ENCODE results near the gene CREB5.

CREB5 gene

DNA sequence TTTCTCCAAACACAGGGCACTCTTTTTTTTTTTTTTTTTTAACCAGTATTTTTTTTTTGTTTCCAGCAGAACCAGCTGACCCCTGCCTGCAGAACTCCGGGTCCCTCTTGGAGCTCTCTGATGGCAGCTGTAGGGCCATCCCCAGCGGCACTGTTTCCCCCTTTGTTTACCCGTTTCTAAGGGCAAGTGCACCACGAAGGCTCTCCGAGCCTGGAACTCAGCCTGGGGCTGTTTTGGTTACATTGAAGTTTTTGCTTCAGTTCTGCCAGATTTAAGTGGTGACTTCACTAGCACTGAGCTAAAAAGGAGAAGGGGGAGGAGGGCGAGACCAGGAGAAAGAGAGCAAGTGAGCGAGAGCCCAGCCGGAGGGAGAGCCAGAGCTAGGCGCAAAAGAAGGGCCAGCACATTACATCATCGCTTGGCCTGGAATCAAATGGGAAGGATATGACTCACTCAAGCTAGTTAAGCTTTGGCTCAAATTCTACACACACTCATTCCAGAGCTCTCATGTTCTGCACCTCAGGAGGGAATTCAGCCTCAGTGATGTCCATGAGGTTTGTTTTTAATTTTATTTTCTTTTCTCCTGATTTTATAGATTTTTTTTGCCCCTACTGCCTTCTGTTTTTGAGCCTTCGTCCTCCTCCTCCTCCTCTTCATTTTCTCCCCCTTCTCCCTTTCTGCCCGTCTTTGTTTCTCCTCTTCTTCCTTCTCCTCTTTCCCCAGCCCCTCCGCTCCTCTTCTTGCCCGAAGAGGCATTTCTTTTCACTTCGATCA is 273.5 kb downstream of the CREB5 start:
- DNase-seq (ENCODE audit: insufficient read length, low spot score) = peak; percentile 82

DNA sequence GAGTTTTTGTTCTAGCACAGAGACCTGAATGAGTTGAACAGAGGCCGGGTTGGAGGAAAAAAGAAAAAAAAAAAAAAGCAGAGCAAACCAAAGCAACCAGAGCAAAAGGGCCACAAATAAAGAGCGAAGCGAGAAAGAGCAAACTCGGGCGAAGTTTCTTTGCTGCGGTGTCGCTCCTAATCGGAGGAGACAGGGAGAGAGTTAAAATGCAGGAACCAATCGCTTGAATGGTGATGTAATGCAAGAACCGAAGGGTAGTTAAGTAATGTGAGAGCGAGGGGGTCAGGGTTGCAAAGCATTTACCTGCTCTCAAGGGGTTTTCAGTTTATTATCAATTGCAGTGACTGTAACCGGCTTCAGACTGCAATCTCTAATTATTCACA is 274.1 kb downstream of the CREB5 start:
- peak; percentile 29 for DNase-seq (ENCODE audit: insufficient read length, low spot score)
- TF ChIP-seq POLR2A (IDR thresholded peaks at IDR 0.05; ENCODE audit: low read depth, low read length) = no peak
- FAIRE-seq = no peak

More for the DNA sequence above, 273.5 kb downstream of the CREB5 start:
- no peak for TF ChIP-seq POLR2A (IDR thresholded peaks at IDR 0.05; ENCODE audit: low read depth, low read length)
- FAIRE-seq = peak; percentile 94

DNA sequence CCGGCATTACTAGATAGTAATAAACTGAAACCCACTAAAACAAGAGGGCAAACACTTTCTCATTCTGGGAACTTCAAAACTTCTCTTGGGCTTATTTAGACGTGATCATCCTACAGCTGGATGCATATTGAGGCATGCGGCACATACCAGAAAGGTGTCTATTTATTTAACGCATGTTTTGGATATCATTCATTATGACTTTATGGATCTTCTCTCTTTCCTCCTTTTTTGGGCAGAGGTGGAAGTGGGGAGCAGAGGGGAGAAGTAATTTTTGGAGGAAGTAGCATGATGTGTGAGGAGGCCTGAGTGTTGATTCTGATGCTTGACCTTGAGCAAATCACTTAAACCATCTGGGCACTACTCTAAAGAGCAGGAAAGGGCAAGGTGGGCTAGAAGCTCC is 275.2 kb downstream of the CREB5 start:
- TF ChIP-seq POLR2A (IDR thresholded peaks at IDR 0.05; ENCODE audit: low read depth, low read length) = no peak
- no peak for DNase-seq (ENCODE audit: insufficient read length, low spot score)
- no peak for FAIRE-seq

DNA sequence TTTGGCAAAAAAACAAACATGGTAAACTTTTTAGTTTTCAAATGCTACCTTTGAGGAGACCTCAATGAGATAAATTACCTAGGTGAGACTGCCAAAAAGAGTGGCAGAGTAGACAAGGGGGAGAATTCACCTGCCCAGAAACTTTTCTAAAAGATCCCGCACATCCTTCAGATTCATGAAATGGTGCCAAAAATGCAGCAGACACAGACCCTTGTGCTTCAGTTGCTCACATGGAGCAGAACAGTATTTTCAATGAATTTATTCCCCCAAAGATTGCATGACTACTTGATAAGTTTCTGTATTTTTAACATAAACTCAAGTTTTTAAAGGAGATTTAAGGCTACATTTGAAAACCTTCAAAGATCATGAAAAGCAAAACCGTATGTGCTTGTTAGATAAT is 275.9 kb downstream of the CREB5 start:
- FAIRE-seq (no peak), DNase-seq (ENCODE audit: insufficient read length, low spot score) (no peak)
- TF ChIP-seq POLR2A (IDR thresholded peaks at IDR 0.05; ENCODE audit: low read depth, low read length) = no peak

DNA sequence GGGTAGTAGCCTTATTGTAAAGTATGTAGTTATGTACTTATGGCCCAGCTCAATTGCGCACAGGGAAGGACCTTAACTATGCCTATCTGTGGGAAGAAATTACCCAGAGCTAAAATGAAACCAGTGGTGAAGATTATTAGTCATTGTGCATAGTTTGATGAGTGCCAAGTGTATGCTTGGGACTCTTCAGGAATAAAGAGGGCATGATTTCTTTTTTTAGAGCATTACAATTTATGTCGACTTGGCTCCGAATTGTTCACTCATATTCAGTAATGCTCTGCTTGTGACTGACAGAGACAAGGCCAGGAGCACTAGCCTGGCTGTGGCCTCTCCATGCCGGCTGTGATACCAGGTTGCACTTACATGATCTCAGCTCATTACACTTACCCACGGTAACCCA is 276.3 kb downstream of the CREB5 start:
- no peak for TF ChIP-seq POLR2A (IDR thresholded peaks at IDR 0.05; ENCODE audit: low read depth, low read length)
- FAIRE-seq = no peak
- no peak for DNase-seq (ENCODE audit: insufficient read length, low spot score)

DNA sequence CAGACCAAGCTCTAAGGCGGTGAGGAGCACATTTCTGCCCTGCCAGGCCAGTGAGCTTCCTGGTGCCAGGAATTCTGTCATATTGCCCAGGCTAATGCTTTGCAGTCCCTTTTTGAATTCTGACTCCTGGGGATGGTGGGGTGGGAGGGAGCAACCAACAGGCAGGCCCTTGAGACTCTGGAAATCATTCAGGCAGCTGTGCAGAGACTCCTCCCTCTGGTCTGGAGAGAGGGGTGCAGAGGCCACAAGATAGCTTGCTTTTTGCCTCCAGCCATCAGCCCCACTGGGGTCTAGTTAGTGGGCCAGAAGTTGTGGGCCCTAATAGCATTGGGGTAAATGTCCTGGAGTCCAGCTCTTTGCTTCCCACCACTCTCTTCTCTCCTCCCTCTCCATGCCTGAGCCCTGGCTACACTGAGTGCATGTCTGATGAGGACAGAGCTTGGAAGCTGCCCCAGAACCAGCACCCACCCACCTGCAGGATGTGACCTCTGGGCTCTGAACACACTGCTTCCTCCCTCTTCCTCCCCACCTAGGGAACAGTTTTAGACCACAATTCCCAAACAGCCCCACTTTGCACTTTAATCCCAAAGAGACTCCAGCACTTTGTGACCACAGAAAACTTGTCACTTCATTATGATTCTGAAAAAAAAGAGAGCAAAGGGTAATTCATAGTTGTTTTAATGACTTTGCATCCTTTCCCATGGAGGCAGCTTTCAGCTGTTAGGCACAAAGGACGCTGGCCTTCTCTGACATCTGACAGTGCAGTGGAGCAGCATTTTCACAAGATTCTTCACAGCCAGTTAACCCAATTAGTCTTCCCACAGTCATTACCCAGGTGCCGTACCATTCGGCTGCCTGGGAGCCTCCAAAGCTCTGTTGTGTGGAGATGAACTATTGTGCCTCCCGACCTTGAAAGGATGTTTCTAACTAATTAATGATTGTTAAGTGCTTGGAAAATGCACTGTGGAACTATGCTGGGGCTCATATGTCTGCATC is 283.3 kb downstream of the CREB5 start:
- no peak for TF ChIP-seq POLR2A (IDR thresholded peaks at IDR 0.05; ENCODE audit: low read depth, low read length)
- no peak for DNase-seq (ENCODE audit: insufficient read length, low spot score)
- FAIRE-seq = no peak

DNA sequence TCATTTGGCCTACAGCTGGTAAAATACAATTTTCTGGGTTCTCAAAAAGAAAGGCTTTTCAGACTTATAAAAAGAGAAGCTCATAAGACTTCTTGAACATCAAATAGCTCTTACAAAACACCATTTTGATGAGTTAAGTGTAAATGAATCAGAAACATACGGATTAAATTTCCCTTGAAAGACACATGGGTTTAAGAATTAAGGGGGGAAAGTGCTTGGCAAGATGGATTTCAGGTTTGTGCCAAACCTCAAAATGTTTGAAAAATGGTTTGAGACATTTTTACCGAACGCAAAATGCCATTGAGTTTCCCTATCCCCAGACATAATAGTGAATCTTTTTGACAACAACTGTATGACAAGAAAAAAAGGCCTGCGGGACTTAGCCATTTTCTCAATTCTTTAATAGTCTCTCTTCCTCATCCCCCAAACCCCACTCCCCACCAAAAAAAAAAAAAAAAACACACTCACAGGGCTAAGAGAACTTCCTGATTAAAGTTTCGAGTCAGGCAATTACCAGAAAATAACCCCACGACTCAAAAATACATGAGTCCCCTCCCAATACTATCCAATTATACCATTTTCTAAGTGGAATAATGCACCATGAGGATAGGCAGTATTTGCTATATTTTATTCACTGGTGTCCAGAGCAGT is 285.7 kb downstream of the CREB5 start:
- FAIRE-seq (no peak), DNase-seq (ENCODE audit: insufficient read length, low spot score) (no peak)
- no peak for TF ChIP-seq POLR2A (IDR thresholded peaks at IDR 0.05; ENCODE audit: low read depth, low read length)

DNA sequence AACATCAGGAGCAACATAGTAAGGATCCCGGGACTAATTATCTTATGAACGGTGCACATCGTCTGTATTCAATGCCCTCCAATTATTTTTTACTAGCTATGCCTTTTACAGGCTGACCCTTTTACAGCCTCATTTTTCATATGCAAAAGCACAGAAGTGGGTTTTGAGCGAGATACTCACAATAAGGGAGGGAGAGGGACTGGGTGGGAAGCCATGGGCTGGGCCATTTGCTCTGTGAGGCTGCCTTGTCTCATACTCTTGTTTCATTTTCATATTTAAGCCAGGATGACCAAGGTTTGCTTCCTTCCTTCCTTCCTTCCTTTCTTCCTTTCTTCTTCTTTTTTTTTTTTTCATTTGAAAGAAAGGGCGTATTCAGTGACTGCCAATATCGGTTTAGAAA is 286.5 kb downstream of the CREB5 start:
- TF ChIP-seq POLR2A (IDR thresholded peaks at IDR 0.05; ENCODE audit: low read depth, low read length) = no peak
- DNase-seq (ENCODE audit: insufficient read length, low spot score) (no peak), FAIRE-seq (no peak)

DNA sequence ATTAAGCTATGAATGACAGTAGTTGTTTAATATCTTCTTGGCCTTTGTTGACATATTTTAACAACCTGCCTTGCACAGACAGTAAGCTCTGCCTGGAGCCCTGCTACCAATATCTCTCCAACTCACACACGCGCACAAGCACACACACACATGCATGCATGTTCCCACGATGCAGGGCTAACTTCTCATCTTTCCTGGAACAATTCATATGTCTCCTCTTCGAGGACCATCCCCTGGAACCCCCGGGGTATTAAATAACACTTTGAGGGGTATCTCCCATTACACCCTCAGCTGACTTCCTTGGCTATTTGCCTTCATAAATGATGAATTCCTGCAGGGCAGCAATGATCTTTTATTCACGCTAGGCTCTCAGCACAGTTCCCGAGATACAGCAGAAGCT is 287.8 kb downstream of the CREB5 start:
- no peak for FAIRE-seq
- TF ChIP-seq POLR2A (IDR thresholded peaks at IDR 0.05; ENCODE audit: low read depth, low read length) = no peak
- no peak for DNase-seq (ENCODE audit: insufficient read length, low spot score)

DNA sequence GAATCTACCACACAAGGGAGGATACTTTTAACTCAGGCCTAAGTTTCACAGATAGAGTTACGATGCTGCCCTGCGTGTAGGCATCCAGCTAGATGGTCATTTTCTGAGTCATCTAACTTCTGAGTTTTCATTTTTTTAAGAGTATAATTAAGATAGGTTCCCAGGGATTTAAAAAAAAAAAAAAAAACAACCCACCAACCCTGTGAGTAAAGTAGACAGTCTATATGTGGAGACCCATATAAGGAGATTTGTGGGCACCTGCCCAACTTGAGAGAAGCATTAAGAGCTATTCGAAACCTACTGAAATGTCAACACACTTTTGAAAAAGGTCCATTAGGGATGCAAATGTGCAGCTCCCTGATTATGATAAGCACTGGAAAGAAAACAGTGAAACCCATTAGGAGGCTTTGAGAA is 288.5 kb downstream of the CREB5 start:
- FAIRE-seq (no peak), DNase-seq (ENCODE audit: insufficient read length, low spot score) (no peak)

DNA sequence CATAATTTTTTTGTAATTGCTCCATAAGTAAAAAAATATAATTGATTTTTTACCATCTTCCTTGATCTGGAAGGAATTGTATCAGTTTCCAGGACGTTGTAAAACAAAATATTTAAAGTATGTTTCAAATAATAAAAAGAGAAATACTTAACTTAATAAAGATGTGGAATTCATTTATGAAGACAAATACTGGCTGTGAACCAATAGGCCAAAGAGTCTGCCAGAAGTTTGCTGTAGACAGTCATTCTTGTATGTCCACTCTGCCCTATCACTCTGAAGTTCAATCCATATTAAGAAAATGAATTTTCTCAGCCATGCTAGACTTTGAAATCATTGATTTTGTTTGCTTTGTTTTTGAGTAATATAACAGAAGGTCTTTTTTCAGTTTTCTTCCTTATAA is 289.4 kb downstream of the CREB5 start:
- no peak for FAIRE-seq
- DNase-seq (ENCODE audit: insufficient read length, low spot score) = no peak
- TF ChIP-seq POLR2A (IDR thresholded peaks at IDR 0.05; ENCODE audit: low read depth, low read length) = no peak

More for the DNA sequence above, 288.5 kb downstream of the CREB5 start:
- TF ChIP-seq POLR2A (IDR thresholded peaks at IDR 0.05; ENCODE audit: low read depth, low read length) = no peak

DNA sequence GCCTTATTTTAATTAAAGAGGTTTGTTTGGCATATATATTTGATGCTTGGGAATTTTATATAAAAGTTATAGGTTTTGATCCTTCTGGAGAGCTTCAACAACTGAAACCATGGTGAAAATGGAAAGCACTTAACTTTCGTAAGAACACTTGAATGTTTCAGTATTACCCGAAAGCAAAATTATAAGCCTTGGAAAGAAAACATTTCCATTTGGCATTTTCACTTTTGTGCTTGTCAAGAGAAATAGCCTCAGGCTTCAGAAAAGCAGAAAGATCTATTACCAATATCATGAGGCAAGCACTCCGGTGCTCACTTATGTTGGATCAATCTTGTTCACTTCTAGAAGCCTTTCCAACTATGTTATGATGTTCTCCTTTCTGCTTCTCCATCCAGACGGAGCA is 289.9 kb downstream of the CREB5 start:
- no peak for DNase-seq (ENCODE audit: insufficient read length, low spot score)
- no peak for FAIRE-seq
- TF ChIP-seq POLR2A (IDR thresholded peaks at IDR 0.05; ENCODE audit: low read depth, low read length) = no peak

DNA sequence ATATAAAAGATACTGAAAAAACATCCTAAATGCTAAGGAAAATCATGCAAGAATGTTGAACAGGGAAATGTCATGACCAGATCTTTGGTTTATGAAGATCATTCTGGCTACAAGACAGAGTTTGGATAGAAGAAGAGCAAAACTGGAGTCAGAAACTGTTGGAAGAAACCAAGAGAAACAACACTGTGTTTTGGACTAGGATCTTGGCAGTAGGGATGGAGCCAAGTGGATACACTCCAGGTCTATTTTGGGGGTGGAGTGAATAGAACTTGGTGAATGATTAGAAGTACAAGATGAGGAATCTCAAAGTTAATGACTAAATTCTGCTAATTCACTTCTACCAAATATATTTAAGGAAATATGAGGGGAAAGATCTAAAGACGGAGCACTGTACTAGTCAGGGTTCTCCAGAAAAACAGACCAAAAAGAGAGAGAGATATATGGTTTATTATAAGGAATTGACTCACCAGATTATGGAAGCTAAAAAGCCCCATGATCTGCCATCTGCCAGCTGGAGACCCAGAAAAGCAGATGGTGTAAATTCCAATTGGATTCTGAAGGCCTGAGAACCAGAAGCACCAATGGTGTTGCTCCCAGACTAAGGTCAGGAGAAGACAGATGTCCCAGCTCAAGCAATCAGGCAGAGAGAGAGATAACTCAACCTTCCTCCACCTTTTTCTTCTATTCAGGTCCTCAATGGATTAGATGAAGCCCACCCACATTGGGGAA is 290.9 kb downstream of the CREB5 start:
- no peak for DNase-seq (ENCODE audit: insufficient read length, low spot score)
- TF ChIP-seq POLR2A (IDR thresholded peaks at IDR 0.05; ENCODE audit: low read depth, low read length) = no peak
- FAIRE-seq = no peak
